HepG2 (cell line): ENCODE measurements around the gene GATA5. TPM values are rescaled to one million over a fixed set of nuclear protein-coding genes. Genes with fewer than 3 reads are reported as not detected.

ENCODE experiments used
- CCDC6 ChIP-seq: sonication (generic); formaldehyde crosslinking; IDR thresholded peaks from 2 replicates; pipeline ENCODE4 v1.8.1; 2022; ENCODE audit warnings: mild to moderate bottlenecking, missing genetic modification reagents, moderate library complexity
- CENPT ChIP-seq: sonication (generic); formaldehyde crosslinking; IDR thresholded peaks from 2 replicates; pipeline ENCODE4 v1.8.0; 2022; ENCODE audit warnings: low read depth, mild to moderate bottlenecking, moderate library complexity, missing genetic modification reagents
- FOXA1 ChIP-seq, 2 experiments: fragments of 450-650 bp in 1 of 2; sonication (generic) in 1 of 2; formaldehyde crosslinking in 1 of 2; IDR thresholded peaks; 2 replicates each; pipeline versions ENCODE4 v1.4.0 to v1.6.1; 2016 to 2020; ENCODE audit warnings: missing genetic modification reagents in 1 of 2
- FOXK2 ChIP-seq: fragments of 450-650 bp; IDR thresholded peaks from 2 replicates; pipeline ENCODE4 v1.6.1; 2016
- MAF1 ChIP-seq: sonication (generic); formaldehyde crosslinking; IDR thresholded peaks from 2 replicates; pipeline ENCODE4 v1.5.0; 2020; ENCODE audit warnings: missing genetic modification reagents, borderline replicate concordance
- NCOA2 ChIP-seq: sonication (generic); formaldehyde crosslinking; IDR thresholded peaks from 2 replicates; pipeline ENCODE4 v1.8.0; 2022; ENCODE audit warnings: inconsistent platforms
- NFATC3 ChIP-seq: sonication (generic); formaldehyde crosslinking; IDR thresholded peaks from 2 replicates; pipeline ENCODE4 v1.5.1; 2020; ENCODE audit warnings: mild to moderate bottlenecking, missing genetic modification reagents
- NRL ChIP-seq: sonication (generic); formaldehyde crosslinking; IDR thresholded peaks from 2 replicates; pipeline ENCODE4 v1.5.0; 2020; ENCODE audit warnings: missing genetic modification reagents, mild to moderate bottlenecking, moderate library complexity, borderline replicate concordance
- RARA ChIP-seq: IDR thresholded peaks from 2 replicates; pipeline ENCODE4 v1.6.1; 2016; ENCODE audit warnings: missing genetic modification reagents, missing compliant biosample characterization
- SRY ChIP-seq: sonication (generic); formaldehyde crosslinking; IDR thresholded peaks from 2 replicates; pipeline ENCODE4 v1.8.0; 2022; ENCODE audit warnings: mild to moderate bottlenecking, missing genetic modification reagents
- ZNF337 ChIP-seq: sonication (generic); formaldehyde crosslinking; IDR thresholded peaks from 2 replicates; pipeline ENCODE4 v1.5.1; 2020; ENCODE audit warnings: missing genetic modification reagents, low read depth, mild to moderate bottlenecking, borderline replicate concordance
- ZNF550 ChIP-seq: sonication (generic); formaldehyde crosslinking; IDR thresholded peaks from 2 replicates; pipeline ENCODE4 v1.4.0; 2020; ENCODE audit warnings: mild to moderate bottlenecking, missing genetic modification reagents, borderline replicate concordance
- ZNF607 ChIP-seq: sonication (generic); formaldehyde crosslinking; IDR thresholded peaks from 2 replicates; pipeline ENCODE4 v1.5.1; 2020; ENCODE audit warnings: missing genetic modification reagents, mild to moderate bottlenecking, borderline replicate concordance
- ZNF672 ChIP-seq: sonication (generic); formaldehyde crosslinking; IDR thresholded peaks from 2 replicates; pipeline ENCODE4 v1.8.1; 2022; ENCODE audit warnings: missing genetic modification reagents
- ZNF7 ChIP-seq: IDR thresholded peaks from 2 replicates; pipeline ENCODE4 v1.6.1; 2016; ENCODE audit warnings: missing biosample characterization, missing genetic modification reagents
- ZNF781 ChIP-seq: sonication (generic); formaldehyde crosslinking; IDR thresholded peaks from 2 replicates; pipeline ENCODE4 v1.5.1; 2020; ENCODE audit warnings: borderline replicate concordance, mild to moderate bottlenecking, missing genetic modification reagents; ENCODE audit errors: not compliant biosample characterization
- ZSCAN31 ChIP-seq: sonication (generic); formaldehyde crosslinking; IDR thresholded peaks from 2 replicates; pipeline ENCODE4 v1.5.0; 2020; ENCODE audit warnings: low read depth, mild to moderate bottlenecking, missing genetic modification reagents
- polyA plus RNA-seq, 8 experiments: library from polyadenylated mRNA; depleted of rRNA in 3 of 8; stranded (reverse) in 7 of 8; unstranded in 1 of 8; fragments of >200 nt; fragmentation: Illumina TruSeq in 4 of 8; extraction: Trizol in 4 of 8; gene quantifications; 2 replicates each; pipeline versions ENCODE4 v1.2.1 to v1.2.3, GENCODE V29; 2011 to 2016; ENCODE audit warnings: low read depth in 4 of 8, missing spikeins in 1 of 8, mixed read lengths in 1 of 8; ENCODE audit not compliant: insufficient read depth in 1 of 8
- total RNA-seq, 5 experiments: library from RNA; depleted of rRNA; stranded (reverse); fragments of >200 nt; fragmentation: Illumina TruSeq; extraction: Trizol; gene quantifications; 2 replicates each; pipeline ENCODE4 v1.2.3, GENCODE V29; 2016; ENCODE audit warnings: low read depth in 1 of 5
- TF ChIP-seq, protein P1 (sequence below): sonication (generic); formaldehyde crosslinking; IDR thresholded peaks from 2 replicates; pipeline ENCODE4 v1.5.0; 2020; ENCODE audit warnings: mild to moderate bottlenecking, missing genetic modification reagents
- TF ChIP-seq, protein P2 (sequence below): sonication (generic); formaldehyde crosslinking; IDR thresholded peaks from 2 replicates; pipeline ENCODE4 v1.8.0; 2022; ENCODE audit warnings: missing genetic modification reagents, mild to moderate bottlenecking, moderate library complexity, borderline replicate concordance
- TF ChIP-seq, protein P3 (sequence below): sonication (generic); formaldehyde crosslinking; IDR thresholded peaks from 2 replicates; pipeline ENCODE4 v1.4.0; 2020; ENCODE audit warnings: missing genetic modification reagents
- TF ChIP-seq, protein P4 (sequence below): sonication (generic); formaldehyde crosslinking; IDR thresholded peaks from 2 replicates; pipeline ENCODE4 v1.5.1; 2020; ENCODE audit warnings: mild to moderate bottlenecking, missing genetic modification reagents, moderate library complexity
- TF ChIP-seq, protein P5 (sequence below): sonication (generic); formaldehyde crosslinking; IDR thresholded peaks from 2 replicates; pipeline ENCODE4 v1.4.0; 2020; ENCODE audit warnings: mild to moderate bottlenecking, missing genetic modification reagents, borderline replicate concordance

Gene GATA5
- total and polyA plus RNA-seq, 2 of the 13 experiments (the other 11 are each of a cell fraction or from before 2014, with no cell fraction given) = 0.12 to 0.20 TPM

DNA sequence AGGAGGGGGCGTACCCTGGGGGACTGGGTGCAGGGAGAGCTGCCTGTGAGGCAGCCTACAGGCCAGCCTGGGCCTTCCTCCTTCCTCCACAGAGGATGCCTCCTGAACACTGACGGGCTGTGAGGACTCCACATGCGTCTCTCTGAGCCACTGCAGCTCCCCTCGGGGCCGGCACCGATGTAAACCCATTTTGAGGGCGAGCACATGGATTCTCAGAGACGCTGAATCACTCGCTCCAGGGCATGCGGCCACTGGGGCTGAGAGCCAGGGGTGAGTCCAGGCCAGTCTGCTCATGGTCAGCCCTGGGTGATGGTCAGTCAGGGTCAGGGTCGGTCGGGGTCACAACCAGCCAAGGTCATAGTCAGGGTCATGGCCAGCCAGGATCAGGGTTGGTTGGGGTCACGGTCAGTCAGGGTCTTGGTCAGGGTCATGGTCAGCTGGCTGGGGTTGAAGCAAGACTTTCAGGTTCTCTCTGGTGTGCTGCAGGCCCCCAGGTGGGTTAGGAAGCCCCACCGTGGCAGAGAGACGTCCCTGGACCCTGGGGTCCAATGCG, 33.7 kb downstream of the GATA5 start (continued):
- no peak for TF ChIP-seq MAF1 (CRISPR knock-in tag)
- TF ChIP-seq, protein P1, sequence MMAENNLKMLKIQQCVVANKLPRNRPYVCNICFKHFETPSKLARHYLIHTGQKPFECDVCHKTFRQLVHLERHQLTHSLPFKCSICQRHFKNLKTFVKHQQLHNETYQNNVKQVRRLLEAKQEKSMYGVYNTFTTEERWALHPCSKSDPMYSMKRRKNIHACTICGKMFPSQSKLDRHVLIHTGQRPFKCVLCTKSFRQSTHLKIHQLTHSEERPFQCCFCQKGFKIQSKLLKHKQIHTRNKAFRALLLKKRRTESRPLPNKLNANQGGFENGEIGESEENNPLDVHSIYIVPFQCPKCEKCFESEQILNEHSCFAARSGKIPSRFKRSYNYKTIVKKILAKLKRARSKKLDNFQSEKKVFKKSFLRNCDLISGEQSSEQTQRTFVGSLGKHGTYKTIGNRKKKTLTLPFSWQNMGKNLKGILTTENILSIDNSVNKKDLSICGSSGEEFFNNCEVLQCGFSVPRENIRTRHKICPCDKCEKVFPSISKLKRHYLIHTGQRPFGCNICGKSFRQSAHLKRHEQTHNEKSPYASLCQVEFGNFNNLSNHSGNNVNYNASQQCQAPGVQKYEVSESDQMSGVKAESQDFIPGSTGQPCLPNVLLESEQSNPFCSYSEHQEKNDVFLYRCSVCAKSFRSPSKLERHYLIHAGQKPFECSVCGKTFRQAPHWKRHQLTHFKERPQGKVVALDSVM = no peak
- TF ChIP-seq NCOA2 = no peak
- TF ChIP-seq ZNF337 (CRISPR knock-in tag) = no peak
- no peak for TF ChIP-seq FOXA1 (IDR thresholded peaks at IDR 0.05)
- TF ChIP-seq FOXA1 (CRISPR knock-in tag; IDR thresholded peaks at IDR 0.05) = no peak
- no peak for TF ChIP-seq NFATC3 (CRISPR knock-in tag)
- 0 out of 2 replicates have a peak, but pooled peaks have one; percentile 5 for TF ChIP-seq ZNF550 (CRISPR knock-in tag)
- TF ChIP-seq ZNF672 (CRISPR knock-in tag) = no peak
- peak; percentile 90 for TF ChIP-seq RARA (CRISPR knock-in tag)
- peak; percentile 45; the same call in 1 of the 2 replicates for TF ChIP-seq SRY
- no peak for TF ChIP-seq ZNF781 (CRISPR knock-in tag)
- TF ChIP-seq CENPT = no peak
- no peak for TF ChIP-seq ZNF7
- TF ChIP-seq, protein P2, sequence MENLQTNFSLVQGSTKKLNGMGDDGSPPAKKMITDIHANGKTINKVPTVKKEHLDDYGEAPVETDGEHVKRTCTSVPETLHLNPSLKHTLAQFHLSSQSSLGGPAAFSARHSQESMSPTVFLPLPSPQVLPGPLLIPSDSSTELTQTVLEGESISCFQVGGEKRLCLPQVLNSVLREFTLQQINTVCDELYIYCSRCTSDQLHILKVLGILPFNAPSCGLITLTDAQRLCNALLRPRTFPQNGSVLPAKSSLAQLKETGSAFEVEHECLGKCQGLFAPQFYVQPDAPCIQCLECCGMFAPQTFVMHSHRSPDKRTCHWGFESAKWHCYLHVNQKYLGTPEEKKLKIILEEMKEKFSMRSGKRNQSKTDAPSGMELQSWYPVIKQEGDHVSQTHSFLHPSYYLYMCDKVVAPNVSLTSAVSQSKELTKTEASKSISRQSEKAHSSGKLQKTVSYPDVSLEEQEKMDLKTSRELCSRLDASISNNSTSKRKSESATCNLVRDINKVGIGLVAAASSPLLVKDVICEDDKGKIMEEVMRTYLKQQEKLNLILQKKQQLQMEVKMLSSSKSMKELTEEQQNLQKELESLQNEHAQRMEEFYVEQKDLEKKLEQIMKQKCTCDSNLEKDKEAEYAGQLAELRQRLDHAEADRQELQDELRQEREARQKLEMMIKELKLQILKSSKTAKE (CRISPR knock-in tag) = peak; percentile 89
- TF ChIP-seq, protein P3, sequence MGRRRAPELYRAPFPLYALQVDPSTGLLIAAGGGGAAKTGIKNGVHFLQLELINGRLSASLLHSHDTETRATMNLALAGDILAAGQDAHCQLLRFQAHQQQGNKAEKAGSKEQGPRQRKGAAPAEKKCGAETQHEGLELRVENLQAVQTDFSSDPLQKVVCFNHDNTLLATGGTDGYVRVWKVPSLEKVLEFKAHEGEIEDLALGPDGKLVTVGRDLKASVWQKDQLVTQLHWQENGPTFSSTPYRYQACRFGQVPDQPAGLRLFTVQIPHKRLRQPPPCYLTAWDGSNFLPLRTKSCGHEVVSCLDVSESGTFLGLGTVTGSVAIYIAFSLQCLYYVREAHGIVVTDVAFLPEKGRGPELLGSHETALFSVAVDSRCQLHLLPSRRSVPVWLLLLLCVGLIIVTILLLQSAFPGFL (CRISPR knock-in tag) = no peak
- TF ChIP-seq ZSCAN31 (CRISPR knock-in tag) = no peak
- TF ChIP-seq, protein P4, sequence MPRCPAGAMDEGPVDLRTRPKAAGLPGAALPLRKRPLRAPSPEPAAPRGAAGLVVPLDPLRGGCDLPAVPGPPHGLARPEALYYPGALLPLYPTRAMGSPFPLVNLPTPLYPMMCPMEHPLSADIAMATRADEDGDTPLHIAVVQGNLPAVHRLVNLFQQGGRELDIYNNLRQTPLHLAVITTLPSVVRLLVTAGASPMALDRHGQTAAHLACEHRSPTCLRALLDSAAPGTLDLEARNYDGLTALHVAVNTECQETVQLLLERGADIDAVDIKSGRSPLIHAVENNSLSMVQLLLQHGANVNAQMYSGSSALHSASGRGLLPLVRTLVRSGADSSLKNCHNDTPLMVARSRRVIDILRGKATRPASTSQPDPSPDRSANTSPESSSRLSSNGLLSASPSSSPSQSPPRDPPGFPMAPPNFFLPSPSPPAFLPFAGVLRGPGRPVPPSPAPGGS (CRISPR knock-in tag) = no peak
- TF ChIP-seq ZNF607 (CRISPR knock-in tag) = no peak
- no peak for TF ChIP-seq FOXK2
- no peak for TF ChIP-seq CCDC6 (CRISPR knock-in tag)
- TF ChIP-seq, protein P5, sequence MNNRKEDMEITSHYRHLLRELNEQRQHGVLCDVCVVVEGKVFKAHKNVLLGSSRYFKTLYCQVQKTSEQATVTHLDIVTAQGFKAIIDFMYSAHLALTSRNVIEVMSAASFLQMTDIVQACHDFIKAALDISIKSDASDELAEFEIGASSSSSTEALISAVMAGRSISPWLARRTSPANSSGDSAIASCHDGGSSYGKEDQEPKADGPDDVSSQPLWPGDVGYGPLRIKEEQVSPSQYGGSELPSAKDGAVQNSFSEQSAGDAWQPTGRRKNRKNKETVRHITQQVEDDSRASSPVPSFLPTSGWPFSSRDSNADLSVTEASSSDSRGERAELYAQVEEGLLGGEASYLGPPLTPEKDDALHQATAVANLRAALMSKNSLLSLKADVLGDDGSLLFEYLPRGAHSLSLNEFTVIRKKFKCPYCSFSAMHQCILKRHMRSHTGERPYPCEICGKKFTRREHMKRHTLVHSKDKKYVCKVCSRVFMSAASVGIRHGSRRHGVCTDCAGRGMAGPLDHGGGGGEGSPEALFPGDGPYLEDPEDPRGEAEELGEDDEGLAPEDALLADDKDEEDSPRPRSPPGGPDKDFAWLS (CRISPR knock-in tag) = no peak
- TF ChIP-seq NRL (CRISPR knock-in tag) = no peak
